ENCODE results near the gene DENND5B.

DNA sequence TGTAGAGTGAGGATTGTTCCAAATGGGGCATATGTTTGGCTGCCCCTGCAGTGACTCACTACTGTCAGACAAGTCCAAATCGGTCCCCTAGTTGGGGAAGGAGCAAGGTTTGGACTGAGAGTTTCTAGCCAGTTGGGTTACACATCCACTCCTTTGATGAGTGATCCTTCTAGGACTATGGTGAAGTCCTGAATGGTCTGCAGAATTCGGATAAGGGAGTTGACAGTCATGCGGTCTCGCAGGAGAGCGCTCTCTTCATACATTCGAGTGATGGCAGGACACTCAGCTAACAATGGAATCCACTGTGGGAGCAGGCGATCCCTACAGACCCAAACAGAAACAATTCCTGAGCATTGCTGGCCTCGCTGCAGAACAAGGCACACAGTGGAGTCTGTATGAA lies 203.5 kb downstream of the DENND5B start:
- TF ChIP-seq, protein P1, sequence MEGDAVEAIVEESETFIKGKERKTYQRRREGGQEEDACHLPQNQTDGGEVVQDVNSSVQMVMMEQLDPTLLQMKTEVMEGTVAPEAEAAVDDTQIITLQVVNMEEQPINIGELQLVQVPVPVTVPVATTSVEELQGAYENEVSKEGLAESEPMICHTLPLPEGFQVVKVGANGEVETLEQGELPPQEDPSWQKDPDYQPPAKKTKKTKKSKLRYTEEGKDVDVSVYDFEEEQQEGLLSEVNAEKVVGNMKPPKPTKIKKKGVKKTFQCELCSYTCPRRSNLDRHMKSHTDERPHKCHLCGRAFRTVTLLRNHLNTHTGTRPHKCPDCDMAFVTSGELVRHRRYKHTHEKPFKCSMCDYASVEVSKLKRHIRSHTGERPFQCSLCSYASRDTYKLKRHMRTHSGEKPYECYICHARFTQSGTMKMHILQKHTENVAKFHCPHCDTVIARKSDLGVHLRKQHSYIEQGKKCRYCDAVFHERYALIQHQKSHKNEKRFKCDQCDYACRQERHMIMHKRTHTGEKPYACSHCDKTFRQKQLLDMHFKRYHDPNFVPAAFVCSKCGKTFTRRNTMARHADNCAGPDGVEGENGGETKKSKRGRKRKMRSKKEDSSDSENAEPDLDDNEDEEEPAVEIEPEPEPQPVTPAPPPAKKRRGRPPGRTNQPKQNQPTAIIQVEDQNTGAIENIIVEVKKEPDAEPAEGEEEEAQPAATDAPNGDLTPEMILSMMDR (IDR thresholded peaks at IDR 0.05) = no peak
- TF ChIP-seq POLR2AphosphoS5 (IDR thresholded peaks at IDR 0.05) (no peak), POLR2A (IDR thresholded peaks at IDR 0.05) (no peak)
